ENCODE results near the gene ZNG1E. TPM values are rescaled to one million over a fixed set of nuclear protein-coding genes. Genes with fewer than 3 reads are reported as not detected.
A peak's percentile ranks its signal among the peaks of the same experiment; 100 is the strongest.
"Not testable (repeated sequence)": the region's sequence is repeated elsewhere in the genome, so short reads cannot be mapped to it uniquely, and the experiment has no call there.

The ZNG1E gene
- polyA plus RNA-seq (ENCODE audit: insufficient read length in 3 of 3) = 10 to 100 TPM; 62.0 to 76.8 (median 63.6) TPM

DNA sequence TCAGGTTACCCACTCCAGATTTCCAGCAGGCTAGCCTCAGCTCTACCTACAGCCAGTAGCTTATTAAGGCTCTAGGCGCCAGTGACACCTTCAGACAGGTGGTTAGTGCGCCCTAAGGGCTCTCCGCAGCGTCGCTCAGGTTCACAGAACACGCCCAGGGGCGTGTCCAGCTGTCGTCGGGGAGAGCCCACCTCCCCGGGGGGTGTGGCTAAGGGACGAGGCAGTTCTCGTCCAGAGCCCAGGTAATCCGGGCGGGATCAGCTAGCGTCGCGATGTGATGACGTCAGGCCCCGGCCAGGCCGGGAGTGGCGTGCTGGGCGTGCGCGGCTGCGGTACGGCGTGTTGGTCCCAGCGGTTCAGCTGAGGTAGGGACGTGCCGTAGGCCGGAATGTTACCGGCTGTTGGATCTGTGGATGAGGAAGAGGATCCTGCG lies at the start of gene ZNG1E:
Gene ZNG1E (plus strand): TSS at position 340 of the 433 bp plus-strand sequence. CDS start 49 bp downstream, at position 389.
- peak; percentile 27 to 48 (median 30) for DNase-seq (ENCODE audit: low read depth in 3 of 3, low spot score in 2 of 3)

- not testable (repeated sequence) for DNase-seq (ENCODE audit: low read depth in 3 of 3, low spot score in 2 of 3)
These were observed 2.1 kb upstream of the ZNG1E start for GRCh38 chr9:65673579-65673978.

DNA sequence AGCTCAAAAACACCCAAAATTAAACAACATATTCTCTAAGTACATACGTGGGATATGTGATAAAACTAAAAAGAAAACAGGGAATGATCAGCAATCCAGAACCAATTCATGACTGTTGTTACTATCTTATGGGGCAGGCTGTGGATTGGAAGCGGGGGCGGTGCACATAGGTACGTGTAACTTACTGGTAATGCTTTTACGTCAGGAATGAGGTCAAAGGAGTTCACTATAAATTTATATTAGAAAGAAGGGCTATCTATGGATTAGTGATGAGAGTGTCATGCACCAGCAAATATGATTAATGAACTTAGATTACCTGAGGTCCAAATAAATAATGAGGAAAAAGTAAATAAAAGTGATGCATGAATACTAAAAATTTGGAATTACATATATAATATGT lies 710 bp upstream of the ZNG1E start:
- not testable (repeated sequence) for DNase-seq (ENCODE audit: low read depth in 3 of 3, low spot score in 2 of 3)

- DNase-seq (ENCODE audit: low read depth in 3 of 3, low spot score in 2 of 3) = not testable (repeated sequence)
These were observed 661 bp downstream of the ZNG1E start for GRCh38 chr9:65676389-65676788.

DNA sequence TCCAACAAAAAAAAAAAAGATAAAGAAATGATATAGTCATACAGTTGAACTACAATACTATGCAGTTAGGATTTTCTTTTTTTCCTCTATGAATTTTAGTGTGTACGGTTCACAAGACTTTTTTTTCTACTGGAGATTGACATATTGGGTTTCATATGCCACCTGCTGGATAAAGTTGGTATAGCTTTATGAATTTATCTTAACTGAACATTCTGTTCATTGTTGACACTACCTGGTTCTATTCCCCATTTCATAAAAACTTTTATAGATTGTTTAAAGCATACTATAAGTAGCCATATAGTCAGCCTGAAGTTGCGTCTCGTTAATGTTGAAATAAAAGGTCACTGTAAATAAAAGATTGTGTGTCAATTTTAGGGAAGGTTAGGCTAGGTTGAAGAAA lies 2.8 kb downstream of the ZNG1E start:
- DNase-seq (ENCODE audit: low read depth in 3 of 3, low spot score in 2 of 3) = not testable (repeated sequence)

DNA sequence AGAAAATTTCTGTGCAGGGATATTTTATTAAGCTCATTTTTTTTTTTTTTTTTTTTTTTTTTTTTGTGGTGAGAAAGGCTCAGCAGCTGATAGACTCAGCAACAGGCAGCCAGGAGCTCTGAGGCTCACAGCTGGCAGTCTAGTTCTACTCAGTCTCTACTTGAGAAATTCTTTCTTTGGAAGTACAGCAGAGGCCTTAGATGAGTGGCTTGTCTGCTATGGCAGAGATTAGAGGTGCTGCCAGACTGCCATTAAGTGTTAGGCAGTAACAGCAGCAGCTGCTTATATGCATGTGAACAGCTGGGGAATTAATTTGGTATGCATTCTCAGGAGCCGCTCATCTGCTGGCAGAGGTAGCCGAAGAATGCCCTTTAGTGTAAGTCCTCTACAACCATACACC lies 27.8 kb downstream of the ZNG1E start:
- not testable (repeated sequence) for DNase-seq (ENCODE audit: low read depth in 3 of 3, low spot score in 2 of 3)

DNA sequence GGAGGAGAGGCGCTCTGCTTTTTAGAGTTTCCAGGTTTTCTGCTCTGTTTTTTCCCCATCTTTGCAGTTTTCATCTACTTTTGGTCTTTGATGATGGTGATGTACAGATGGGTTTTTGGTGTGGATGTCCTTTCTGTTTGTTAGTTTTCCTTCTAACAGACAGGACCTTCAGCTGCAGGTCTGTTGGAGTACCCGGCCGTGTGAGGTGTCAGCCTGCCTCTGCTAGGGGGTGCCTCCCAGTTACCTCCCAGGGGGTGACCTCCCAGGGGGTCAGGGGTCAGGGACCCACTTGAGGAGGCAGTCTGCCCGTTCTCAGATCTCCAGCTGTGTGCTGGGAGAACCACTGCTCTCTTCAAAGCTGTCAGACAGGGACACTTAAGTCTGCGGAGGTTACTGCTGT lies 38.7 kb downstream of the ZNG1E start:
- DNase-seq (ENCODE audit: low read depth in 3 of 3, low spot score in 2 of 3) = not testable (repeated sequence)

GRCh38 chr9:65737096-65737564 lies 61.4 kb downstream of the ZNG1E start, which contains the start of gene FOXD4L4:
Gene FOXD4L4 (plus strand): TSS chr9:65737146. CDS start chr9:65737146, 0 bp downstream.
- DNase-seq (ENCODE audit: low read depth in 3 of 3, low spot score in 2 of 3) = not testable (repeated sequence)

DNA sequence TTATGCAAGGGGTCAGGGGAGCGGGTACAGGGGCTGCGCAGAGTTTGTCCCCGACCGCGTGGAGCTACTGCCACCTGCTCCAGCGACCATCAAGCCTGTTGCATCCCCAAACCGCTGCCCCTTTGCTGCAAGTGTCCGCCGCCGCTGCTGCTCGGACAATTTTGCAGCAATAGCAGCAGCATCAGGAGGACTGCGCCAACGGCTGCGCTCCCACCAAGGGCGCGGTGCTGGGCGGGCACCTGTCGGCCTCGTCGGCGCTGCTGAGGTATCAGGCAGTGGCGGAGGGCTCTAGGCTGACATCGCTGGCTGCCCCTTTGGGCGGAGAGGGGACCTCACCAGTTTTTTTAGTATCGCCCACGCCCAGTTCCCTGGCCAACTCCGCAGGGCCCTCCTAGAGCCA lies 62.4 kb downstream of the ZNG1E start:
- DNase-seq (ENCODE audit: low read depth in 3 of 3, low spot score in 2 of 3) = not testable (repeated sequence)

Other genes with a start within 250 kb of the ZNG1E start
- gene FOXD4L4, start 61.2 kb downstream of the ZNG1E start, polyA plus RNA-seq (ENCODE audit: insufficient read length in 3 of 3) = not detected

All from right renal cortex interstitium (tissue), 3 donors.